Activated CD8-positive, alpha-beta memory T cell treated with anti-CD3 and anti-CD28 coated beads for 4 hours (primary cell): Measurements from ENCODE around the gene ZDHHC12.
A peak's percentile ranks its signal among the peaks of the same experiment; 100 is the strongest.

ENCODE experiments used
- DNase-seq, 2 donors: peaks; one replicate each; pipeline ENCODE4 v3.0.0-alpha.2; 2020; ENCODE audit warnings: low read depth in 2 of 2

ZDHHC12 gene

GRCh38 chr9:128685636-128686489 is 38.1 kb downstream of the ZDHHC12 start:
- no peak for DNase-seq

GRCh38 chr9:128684325-128685199 is 39.4 kb downstream of the ZDHHC12 start:
- DNase-seq, result peak; percentile 41 to 55

GRCh38 chr9:128684065-128684324 is 39.9 kb downstream of the ZDHHC12 start:
- no peak for DNase-seq

- DNase-seq, result no peak
Observed at GRCh38 chr9:128683340-128684064, 40.4 kb downstream of the ZDHHC12 start.

GRCh38 chr9:128677794-128678193 is 46.1 kb downstream of the ZDHHC12 start:
- no peak for DNase-seq

- DNase-seq, result no peak
Observed at GRCh38 chr9:128675382-128675781, 48.5 kb downstream of the ZDHHC12 start.
